Measurements from ENCODE around the gene DPP4.

- no peak for TF ChIP-seq CTCF (IDR thresholded peaks at IDR 0.05)
- no peak for TF ChIP-seq POLR2A (IDR thresholded peaks at IDR 0.05)
Observed at GRCh38 chr2:162017233-162017632, 56.8 kb downstream of the DPP4 start.
